VCaP (cell line): ENCODE results near the gene SEC61A1.

Source experiments
- H3K27ac ChIP-seq: fragments of 450-650 bp; 2 replicates; pipeline ENCODE4 v1.5.1; 2017
- TF ChIP-seq, protein P1 (sequence below): fragments of 450-650 bp; conservative IDR thresholded peaks from 2 replicates; pipeline ENCODE4 v1.5.1; 2017; ENCODE audit warnings: mild to moderate bottlenecking, moderate library complexity

The SEC61A1 gene

DNA sequence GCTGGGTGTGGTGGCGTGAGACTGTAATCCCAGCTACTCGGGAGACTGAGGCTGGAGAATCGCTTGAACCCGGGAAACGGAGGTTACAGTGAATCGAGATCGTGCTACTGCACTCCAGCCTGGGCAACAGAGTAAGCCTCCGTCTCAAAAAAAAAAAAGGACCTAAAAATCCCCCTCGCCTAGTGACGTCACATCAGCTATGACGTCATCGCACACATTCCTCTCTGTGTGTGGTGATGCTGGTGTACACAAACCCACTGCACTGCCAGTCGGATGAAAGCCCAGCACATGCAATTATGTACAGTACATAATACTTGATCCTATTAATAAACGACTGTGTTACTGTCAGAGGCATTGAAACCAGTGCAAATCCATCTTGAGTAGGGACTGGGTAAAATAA, 40.2 kb upstream of the SEC61A1 start:
- TF ChIP-seq, protein P1, sequence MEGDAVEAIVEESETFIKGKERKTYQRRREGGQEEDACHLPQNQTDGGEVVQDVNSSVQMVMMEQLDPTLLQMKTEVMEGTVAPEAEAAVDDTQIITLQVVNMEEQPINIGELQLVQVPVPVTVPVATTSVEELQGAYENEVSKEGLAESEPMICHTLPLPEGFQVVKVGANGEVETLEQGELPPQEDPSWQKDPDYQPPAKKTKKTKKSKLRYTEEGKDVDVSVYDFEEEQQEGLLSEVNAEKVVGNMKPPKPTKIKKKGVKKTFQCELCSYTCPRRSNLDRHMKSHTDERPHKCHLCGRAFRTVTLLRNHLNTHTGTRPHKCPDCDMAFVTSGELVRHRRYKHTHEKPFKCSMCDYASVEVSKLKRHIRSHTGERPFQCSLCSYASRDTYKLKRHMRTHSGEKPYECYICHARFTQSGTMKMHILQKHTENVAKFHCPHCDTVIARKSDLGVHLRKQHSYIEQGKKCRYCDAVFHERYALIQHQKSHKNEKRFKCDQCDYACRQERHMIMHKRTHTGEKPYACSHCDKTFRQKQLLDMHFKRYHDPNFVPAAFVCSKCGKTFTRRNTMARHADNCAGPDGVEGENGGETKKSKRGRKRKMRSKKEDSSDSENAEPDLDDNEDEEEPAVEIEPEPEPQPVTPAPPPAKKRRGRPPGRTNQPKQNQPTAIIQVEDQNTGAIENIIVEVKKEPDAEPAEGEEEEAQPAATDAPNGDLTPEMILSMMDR, result no peak
- H3K27ac ChIP-seq, result no peak overlapping the region

GRCh38 chr3:128014548-128014947, 37.7 kb upstream of the SEC61A1 start:
- TF ChIP-seq, protein P1, result no peak
- H3K27ac ChIP-seq, result no peak overlapping the region

DNA sequence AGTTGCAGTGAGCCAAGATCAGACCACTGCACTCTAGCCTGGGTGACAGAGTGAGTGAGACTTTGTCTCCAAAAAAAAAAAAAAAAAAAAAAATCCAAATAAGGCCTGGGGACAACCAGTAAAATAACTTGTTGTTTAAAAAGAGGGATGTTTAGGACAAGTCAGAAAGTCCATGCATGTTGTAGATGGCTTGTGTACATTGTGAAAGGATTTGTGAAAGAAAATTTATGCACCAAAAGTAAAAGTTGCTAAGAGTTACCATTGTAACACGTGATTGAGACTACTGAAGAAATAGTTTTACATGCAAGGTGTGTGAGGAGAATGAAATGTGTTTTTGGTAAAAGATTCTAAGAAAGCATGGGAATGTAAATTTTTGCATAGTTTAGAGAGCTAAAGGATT, 35.7 kb upstream of the SEC61A1 start:
- no peak overlapping the region for H3K27ac ChIP-seq
- TF ChIP-seq, protein P1, result no peak

DNA sequence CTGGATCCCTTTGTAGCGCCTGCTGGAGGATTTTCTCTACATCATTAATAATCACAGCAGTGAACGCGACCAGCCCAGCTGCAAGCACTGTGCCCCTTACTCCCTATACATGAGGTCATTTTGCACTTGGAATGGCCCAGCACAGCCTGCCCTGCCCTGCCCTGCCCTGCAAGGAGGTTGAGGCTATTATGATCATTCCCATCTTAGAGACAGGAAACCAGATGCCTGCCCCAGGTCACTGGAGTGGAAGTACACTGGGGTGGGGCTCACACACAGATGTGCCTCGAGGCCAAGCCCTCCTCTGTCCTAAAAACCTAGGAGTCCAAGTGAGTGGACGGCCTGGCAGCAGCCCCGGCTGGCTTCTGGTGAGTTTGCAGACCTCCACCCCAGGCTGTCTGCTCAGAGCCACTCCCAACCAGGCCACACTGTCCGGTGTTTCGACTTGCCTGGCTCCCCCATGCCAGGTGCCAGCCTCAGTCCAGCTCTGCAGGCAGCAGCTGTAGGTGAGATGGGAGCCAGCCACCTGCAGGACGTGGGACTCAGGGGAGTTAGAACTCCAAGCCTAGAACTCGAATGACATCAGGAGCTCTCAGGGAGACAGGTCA, 30.4 kb upstream of the SEC61A1 start:
- TF ChIP-seq, protein P1, result no peak
- H3K27ac ChIP-seq, result no peak overlapping the region

GRCh38 chr3:128033102-128033501, 19.1 kb upstream of the SEC61A1 start:
- TF ChIP-seq, protein P1, result no peak
- no peak overlapping the region for H3K27ac ChIP-seq

DNA sequence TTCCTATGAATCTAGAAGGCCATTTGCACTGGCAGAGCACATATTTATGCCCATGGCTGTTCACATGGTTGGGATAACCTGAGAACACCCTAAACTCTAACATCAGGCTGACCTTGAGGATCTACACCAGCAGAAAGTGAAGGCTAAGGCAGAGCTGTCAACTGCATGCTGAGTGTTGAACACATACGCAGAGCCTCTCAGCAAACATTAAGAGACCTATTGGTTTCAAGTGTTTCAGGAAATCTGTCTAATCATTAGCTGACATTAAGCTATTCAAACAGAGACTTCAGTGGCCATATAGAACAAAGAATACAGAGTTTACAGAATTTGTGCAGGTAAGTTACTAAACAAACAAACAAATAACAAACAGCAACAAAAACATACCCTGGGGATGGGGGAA, 16.1 kb upstream of the SEC61A1 start:
- H3K27ac ChIP-seq, result no peak overlapping the region
- TF ChIP-seq, protein P1, result no peak

- H3K27ac ChIP-seq, result no peak overlapping the region
- TF ChIP-seq, protein P1, result no peak
These were observed 12.2 kb upstream of the SEC61A1 start for GRCh38 chr3:128040041-128040440.
